Caco-2 (cell line): Measurements from ENCODE around the gene CFAP61. TPM values are rescaled to one million over a fixed set of nuclear protein-coding genes. Genes with fewer than 3 reads are reported as not detected.

Source experiments
- BruUV-seq: library from RNA; stranded (reverse); fragments of 400-500 nt; replicated peaks from 2 replicates; lab custom pipeline; 2021; lab: Mats Ljungman, UMichigan
- CTCF ChIA-PET: fragments of 300-600 bp; sonication (Branson Sonifier 250); formaldehyde crosslinking; loops from one replicate; lab custom pipeline; 2022; ENCODE audit warnings: antibody characterized with exemption; lab: Charles Lee
- POLR2A ChIA-PET: fragments of 300-600 bp; sonication (Branson Sonifier 250); formaldehyde crosslinking; loops from one replicate; lab custom pipeline; 2022; ENCODE audit warnings: antibody characterized with exemption; lab: Charles Lee
- DNase-seq, 2 experiments: peaks; one replicate each; pipeline versions ENCODE4 v3.0.0 to v3.0.0-alpha.2; 2020 to 2022
- H3K27me3 ChIP-seq: replicated peaks from 2 replicates; pipeline ENCODE4 v1.6.0; 2011; ENCODE audit warnings: low read length; ENCODE audit not compliant: control insufficient read depth, insufficient read depth
- H3K36me3 ChIP-seq: 2 replicates; pipeline ENCODE4 v1.5.1; 2011; ENCODE audit warnings: low read length; ENCODE audit not compliant: control insufficient read depth, insufficient read depth
- H3K4me1 ChIP-seq: fragments of 250-450 bp; sonication (Bioruptor Pico); 2 replicates; pipeline ENCODE4 v1.5.1; 2020; ENCODE audit warnings: mild to moderate bottlenecking
- H3K4me3 ChIP-seq: 2 replicates; pipeline ENCODE4 v1.5.1; 2011; ENCODE audit warnings: low read depth, mild to moderate bottlenecking, control low read depth, low read length
- H3K9me3 ChIP-seq: fragments of 250-450 bp; sonication (Bioruptor Pico); 2 replicates; pipeline ENCODE4 v1.5.1; 2020; ENCODE audit warnings: mild to moderate bottlenecking, moderate library complexity
- H3K27ac Mint-ChIP-seq: one replicate; pipeline ENCODE4 v1.8.0; 2022; ENCODE audit warnings: mixed read lengths; ENCODE audit not compliant: unreplicated experiment
- H3K27me3 Mint-ChIP-seq: one replicate; pipeline ENCODE4 v1.8.0; 2022; ENCODE audit warnings: mixed read lengths; ENCODE audit not compliant: insufficient read depth, unreplicated experiment
- H3K36me3 Mint-ChIP-seq: one replicate; pipeline ENCODE4 v1.8.0; 2022; ENCODE audit warnings: mild to moderate bottlenecking, mixed read lengths; ENCODE audit not compliant: insufficient read depth, unreplicated experiment
- H3K4me1 Mint-ChIP-seq: one replicate; pipeline ENCODE4 v1.8.0; 2022; ENCODE audit warnings: low read depth, mixed read lengths; ENCODE audit not compliant: unreplicated experiment
- H3K4me3 Mint-ChIP-seq: one replicate; pipeline ENCODE4 v1.8.0; 2022; ENCODE audit warnings: mild to moderate bottlenecking, moderate library complexity, mixed read lengths; ENCODE audit not compliant: unreplicated experiment
- H3K9me3 Mint-ChIP-seq: one replicate; pipeline ENCODE4 v1.8.0; 2022; ENCODE audit warnings: mixed read lengths; ENCODE audit not compliant: unreplicated experiment
- CTCF ChIP-seq, 2 experiments: fragments of 200-600 bp in 1 of 2; IDR thresholded peaks; 1 replicate in 1 of 2; 2 replicates in 1 of 2; pipeline versions ENCODE4 v1.5.1 to v1.8.0; 2011 to 2022; ENCODE audit warnings: antibody characterized with exemption in 1 of 2, control low read depth in 1 of 2, inconsistent platforms in 1 of 2, low read depth in 1 of 2, low read length in 1 of 2, mild to moderate bottlenecking in 1 of 2, moderate library complexity in 1 of 2; ENCODE audit not compliant: insufficient read depth in 1 of 2, severe bottlenecking in 1 of 2, unreplicated experiment in 1 of 2
- intact Hi-C: fragments of 100-400 bp; cut with micrococcal nuclease; formaldehyde crosslinking; loops from one replicate; pipeline ENCODE4 v1.10.0; 2022; ENCODE audit not compliant: unreplicated experiment
- total RNA-seq: library from RNA; stranded (reverse); gene quantifications from 2 replicates; pipeline ENCODE4 v1.2.3, GENCODE V29; 2022

Gene CFAP61
- total RNA-seq, 1 experiment from 2014 or later = not detected

GRCh38 chr20:20224806-20225205 lies 172.5 kb downstream of the CFAP61 start:
- H3K4me1 Mint-ChIP-seq = no peaks in the 10 kb centered on the region
- H3K36me3 Mint-ChIP-seq = no peaks in the 10 kb centered on the region
- CTCF ChIA-PET = no interaction called here
- no peak for DNase-seq
- Histone ChIP-seq H3K4me1 (no peaks in the 10 kb centered on the region), H3K27me3 (no peaks in the 10 kb centered on the region), H3K4me3 (no peak overlapping the region), H3K36me3 (no peaks in the 10 kb centered on the region), H3K9me3 (no peaks in the 10 kb centered on the region)
- H3K9me3 Mint-ChIP-seq = peaks cover 8% of the 10 kb centered on the region
- H3K4me3 Mint-ChIP-seq = no peak overlapping the region
- no peak for TF ChIP-seq CTCF (IDR thresholded peaks at IDR 0.05; ENCODE audit: insufficient read depth in 1 of 2, low read depth in 1 of 2, low read length in 1 of 2, severe bottlenecking in 1 of 2, unreplicated experiment in 1 of 2)
- intact Hi-C loops = no loop called here
- POLR2A ChIA-PET = no interaction called here
- BruUV-seq = no TSS peak
- no peak overlapping the region for H3K27ac Mint-ChIP-seq
- H3K27me3 Mint-ChIP-seq = peaks cover 11% of the 10 kb centered on the region

GRCh38 chr20:20225325-20226043 lies 173.2 kb downstream of the CFAP61 start:
- no peak overlapping the region for H3K4me3 Mint-ChIP-seq
- no peak for DNase-seq
- BruUV-seq = no TSS peak

GRCh38 chr20:20226554-20226953 lies 174.2 kb downstream of the CFAP61 start:
- no peaks in the 10 kb centered on the region for H3K4me1 Mint-ChIP-seq
- POLR2A ChIA-PET = no interaction called here
- no peak overlapping the region for H3K27ac Mint-ChIP-seq
- CTCF ChIA-PET = no interaction called here
- Histone ChIP-seq H3K4me3 (no peak overlapping the region), H3K36me3 (no peaks in the 10 kb centered on the region), H3K27me3 (no peaks in the 10 kb centered on the region), H3K4me1 (no peaks in the 10 kb centered on the region), H3K9me3 (no peaks in the 10 kb centered on the region)
- peaks cover 8% of the 10 kb centered on the region for H3K9me3 Mint-ChIP-seq
- no peak for TF ChIP-seq CTCF (IDR thresholded peaks at IDR 0.05; ENCODE audit: insufficient read depth in 1 of 2, low read depth in 1 of 2, low read length in 1 of 2, severe bottlenecking in 1 of 2, unreplicated experiment in 1 of 2)
- intact Hi-C loops = no loop called here
- BruUV-seq = no TSS peak
- no peak for DNase-seq
- H3K27me3 Mint-ChIP-seq = peaks cover 11% of the 10 kb centered on the region
- no peaks in the 10 kb centered on the region for H3K36me3 Mint-ChIP-seq
- no peak overlapping the region for H3K4me3 Mint-ChIP-seq

More at GRCh38 chr20:20225325-20226043, 173.2 kb downstream of the CFAP61 start:
- H3K27ac Mint-ChIP-seq = no peak overlapping the region
- POLR2A ChIA-PET = no interaction called here
- CTCF ChIA-PET = no interaction called here
- no peaks in the 10 kb centered on the region for H3K4me1 Mint-ChIP-seq
- H3K27me3 ChIP-seq = no peaks in the 10 kb centered on the region
- no peaks in the 10 kb centered on the region for H3K36me3 ChIP-seq
- no peak overlapping the region for H3K4me3 ChIP-seq
- no peaks in the 10 kb centered on the region for H3K4me1 ChIP-seq
- TF ChIP-seq CTCF (IDR thresholded peaks at IDR 0.05; ENCODE audit: insufficient read depth in 1 of 2, low read depth in 1 of 2, low read length in 1 of 2, severe bottlenecking in 1 of 2, unreplicated experiment in 1 of 2) = no peak
- no peaks in the 10 kb centered on the region for H3K9me3 ChIP-seq
- H3K27me3 Mint-ChIP-seq = peaks cover 11% of the 10 kb centered on the region
- H3K9me3 Mint-ChIP-seq = peaks cover 8% of the 10 kb centered on the region
- intact Hi-C loops = no loop called here
- no peaks in the 10 kb centered on the region for H3K36me3 Mint-ChIP-seq
